HG02973 (cell line): ENCODE data around the gene PSMD3.

Source experiments
- ATAC-seq: cut with Tn5 transposase; IDR thresholded peaks from one replicate; pipeline ENCODE4 v1.9.1; 2021; ENCODE audit warnings: moderate library complexity; ENCODE audit not compliant: unreplicated experiment

PSMD3 gene

GRCh38 chr17:40041196-40041595 is 60.6 kb downstream of the PSMD3 start:
- no peak for ATAC-seq
